Dermis microvascular lymphatic vessel endothelial cell (primary cell): ENCODE measurements around the gene CSGALNACT2. TPM values are rescaled to one million over a fixed set of nuclear protein-coding genes. Genes with fewer than 3 reads are reported as not detected.

Experiments
- DNase-seq, 2 donors: peaks; one replicate each; pipeline versions ENCODE4 v3.0.0 to v3.0.0-alpha.2; 2010; ENCODE audit warnings: low read depth in 2 of 2
- total RNA-seq: library from RNA; depleted of rRNA; stranded (reverse); fragments of >200 nt; gene quantifications from 2 replicates; pipeline ENCODE4 v1.2.1, GENCODE V29; 2014

Gene CSGALNACT2
- total RNA-seq, 1 donor from 2014 or later, result 5.5 TPM

DNA sequence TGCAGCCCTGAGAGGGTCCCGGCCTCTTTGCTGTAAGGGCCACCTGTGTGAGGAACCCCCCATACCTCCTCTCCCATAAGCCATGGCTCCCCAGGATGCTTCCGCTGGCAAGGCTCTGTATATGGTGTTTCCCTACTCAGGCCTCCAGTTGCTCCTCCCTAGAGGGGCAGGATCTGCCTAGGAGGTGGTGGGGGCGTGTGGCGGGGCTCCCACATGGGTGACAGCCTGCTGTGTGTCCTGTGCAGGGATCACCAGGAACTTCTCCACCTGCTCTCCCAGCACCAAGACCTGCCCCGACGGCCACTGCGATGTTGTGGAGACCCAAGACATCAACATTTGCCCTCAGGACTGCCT is 25.7 kb upstream of the CSGALNACT2 start:
- DNase-seq, result no peak

DNA sequence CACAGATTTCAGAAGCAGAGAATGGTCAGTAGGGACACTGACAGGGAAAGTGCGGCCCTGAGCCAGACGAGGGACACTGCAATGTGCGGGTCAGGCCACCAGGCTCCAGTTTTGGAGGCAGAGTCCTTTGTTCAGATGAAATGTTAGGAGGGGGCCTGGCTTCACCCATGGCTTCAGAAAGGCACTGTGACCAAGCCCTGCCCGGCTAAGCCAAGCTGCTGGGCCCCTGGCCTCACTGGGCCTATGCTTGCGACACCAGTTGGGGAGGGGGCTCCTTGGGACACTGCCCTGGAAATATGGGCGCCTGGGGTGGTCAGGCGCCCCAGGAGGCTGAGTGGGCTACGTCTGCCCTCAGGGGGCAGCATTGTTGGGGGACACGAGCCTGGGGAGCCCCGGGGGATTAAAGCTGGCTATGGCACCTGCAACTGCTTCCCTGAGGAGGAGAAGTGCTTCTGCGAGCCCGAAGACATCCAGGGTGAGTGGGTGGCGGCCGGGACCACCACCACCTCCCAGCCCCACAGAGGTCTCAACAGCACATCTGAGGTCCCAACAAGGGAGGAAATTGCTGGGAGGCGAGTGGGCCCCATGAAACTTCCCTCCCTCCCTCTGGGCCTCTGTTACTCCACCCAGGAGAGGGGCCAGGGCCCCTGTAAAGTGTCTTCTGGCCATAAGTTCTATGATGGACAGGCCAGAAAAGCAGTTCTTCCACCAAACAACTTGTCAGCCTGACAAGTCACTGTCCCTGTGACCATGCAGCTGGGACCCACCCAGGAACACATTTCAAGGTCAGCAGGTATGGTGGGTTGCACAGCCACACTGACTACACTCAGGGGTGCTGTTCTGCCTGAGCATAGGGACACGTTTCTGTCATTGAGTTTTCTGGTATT is 24.8 kb upstream of the CSGALNACT2 start:
- no peak for DNase-seq

DNA sequence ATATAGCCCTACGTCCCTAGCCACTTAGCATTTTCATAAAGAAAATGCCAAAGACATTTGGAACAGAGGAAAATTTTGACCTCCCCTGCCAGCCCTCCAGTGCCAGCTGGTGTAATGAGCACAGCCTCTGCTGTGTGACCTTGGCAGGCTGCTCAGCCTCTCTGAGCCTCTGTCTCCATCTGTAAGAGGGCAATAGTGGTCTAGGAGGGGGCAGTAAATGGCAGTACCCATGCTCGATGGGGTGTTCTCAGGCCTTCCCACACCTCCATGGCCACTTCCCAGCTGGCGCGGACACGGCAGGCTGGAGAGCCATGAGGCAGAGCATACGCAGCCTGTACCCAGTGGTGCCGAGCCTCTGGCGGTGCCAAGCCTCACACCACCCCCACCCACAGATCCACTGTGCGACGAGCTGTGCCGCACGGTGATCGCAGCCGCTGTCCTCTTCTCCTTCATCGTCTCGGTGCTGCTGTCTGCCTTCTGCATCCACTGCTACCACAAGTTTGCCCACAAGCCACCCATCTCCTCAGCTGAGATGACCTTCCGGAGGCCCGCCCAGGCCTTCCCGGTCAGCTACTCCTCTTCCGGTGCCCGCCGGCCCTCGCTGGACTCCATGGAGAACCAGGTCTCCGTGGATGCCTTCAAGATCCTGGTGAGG is 24.0 kb upstream of the CSGALNACT2 start:
- DNase-seq, result no peak

DNA sequence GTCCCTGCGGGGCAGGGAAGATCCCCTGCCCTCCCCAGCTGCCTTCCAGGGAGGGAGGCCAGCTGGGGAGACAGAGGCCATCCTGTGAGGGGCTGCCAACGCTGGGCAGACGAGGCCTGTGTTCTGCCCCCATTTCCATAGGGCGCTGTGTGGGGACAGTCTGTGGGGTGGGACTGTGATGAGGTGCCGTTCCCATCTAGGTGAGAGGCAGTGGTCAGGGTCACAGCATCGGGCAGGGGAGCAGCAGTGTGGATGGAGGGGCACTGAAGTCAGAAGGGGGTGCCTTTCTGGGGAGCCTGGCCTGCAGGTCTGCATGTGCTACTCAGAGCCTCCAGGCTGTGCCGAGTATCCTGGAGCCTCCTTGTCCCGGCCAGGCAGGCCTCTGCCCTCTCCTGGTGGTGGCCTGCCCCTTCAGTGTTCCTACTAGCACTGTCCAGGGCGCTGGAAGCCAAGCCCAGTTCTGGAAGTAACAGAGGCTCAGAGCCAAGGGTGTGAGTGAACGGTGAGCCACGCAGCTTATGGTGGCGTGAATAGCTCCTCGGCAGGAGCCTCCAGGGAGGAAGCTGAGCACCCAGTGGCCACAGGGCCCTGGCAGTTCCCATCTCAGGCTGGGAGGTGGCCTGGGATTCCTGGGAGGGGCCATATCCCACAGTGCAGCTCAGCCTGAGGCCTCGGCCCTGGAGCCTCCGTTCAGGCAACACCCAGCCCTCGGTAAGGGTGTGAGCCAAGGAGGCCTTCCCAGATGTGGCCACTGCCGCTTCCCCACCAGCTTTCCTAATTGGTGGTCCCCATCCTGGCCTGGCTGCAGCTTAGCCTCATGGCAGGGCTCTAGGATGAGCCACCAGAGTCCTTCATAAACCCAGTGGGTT is 23.3 kb upstream of the CSGALNACT2 start:
- DNase-seq, result no peak

DNA sequence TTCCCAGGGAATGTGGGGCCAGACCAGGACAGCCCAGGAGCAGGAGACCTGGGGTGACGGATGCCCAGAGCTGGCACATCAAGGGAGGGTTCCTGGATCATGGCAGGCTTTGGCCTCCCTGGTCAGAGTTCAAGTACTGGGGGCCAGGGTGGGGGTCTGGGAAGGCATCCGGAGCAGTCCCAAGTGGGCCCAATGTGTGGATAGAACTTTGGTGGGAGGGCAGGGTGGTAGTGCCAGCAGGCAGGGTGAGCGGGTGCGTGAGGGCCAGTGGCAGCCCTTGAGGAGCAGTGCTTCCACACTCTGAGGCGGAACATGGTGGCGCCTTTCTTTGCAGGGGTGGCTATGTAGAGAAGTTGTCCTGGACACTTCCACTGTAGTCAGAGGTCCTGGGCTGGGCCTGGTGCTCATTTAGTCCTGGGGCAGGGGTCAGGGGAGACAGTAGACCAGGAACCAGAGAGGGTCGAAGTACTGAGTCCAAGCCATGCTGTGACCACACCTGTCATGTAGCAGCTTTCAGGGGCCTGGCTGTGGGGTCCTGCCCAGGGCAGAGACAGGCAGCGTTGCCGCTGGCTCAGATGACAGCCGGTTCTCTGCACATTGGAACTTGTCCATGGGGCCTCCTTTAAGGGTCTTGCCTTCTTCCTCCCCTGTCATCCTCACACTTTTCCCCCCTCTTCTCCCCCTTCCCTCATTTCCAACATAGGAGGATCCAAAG is 22.2 kb upstream of the CSGALNACT2 start:
- DNase-seq, result no peak

- no peak for DNase-seq
Observed at GRCh38 chr10:43116596-43116995, 21.6 kb upstream of the CSGALNACT2 start.

DNA sequence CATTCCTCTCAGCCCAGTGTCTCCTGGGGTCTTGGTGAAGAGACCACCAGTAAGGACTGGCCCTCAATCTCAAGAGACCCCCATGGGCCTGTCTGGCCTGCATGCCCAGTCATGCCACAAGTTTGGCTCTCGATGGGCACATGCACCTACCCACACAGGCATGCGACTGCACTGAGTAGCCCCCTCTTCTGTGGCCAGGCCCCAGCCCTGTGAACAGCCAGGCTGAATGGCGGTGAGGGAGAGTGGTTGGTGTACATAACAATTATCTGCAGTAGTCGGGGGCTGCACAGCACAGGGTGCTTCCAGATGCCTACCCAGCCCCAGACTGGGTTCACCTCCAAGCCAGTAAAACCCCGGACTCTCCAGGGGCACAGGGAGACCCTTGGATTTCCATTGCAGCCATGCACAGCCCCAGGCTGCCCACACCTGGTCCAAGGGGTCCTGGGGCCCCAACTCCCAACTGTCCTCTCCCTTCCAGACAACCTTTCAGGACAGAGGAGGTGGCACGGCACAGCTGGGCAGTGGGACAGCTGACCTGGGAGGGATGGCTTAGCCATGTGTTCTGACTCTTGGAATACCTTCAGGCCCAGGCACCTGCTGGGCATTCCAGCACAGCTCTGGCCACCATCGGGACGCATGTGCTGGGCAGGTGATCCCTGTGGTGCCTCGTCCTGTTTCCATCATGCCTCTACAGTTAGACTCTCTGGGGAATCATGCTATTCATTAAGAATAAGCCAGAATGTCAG is 21.0 kb upstream of the CSGALNACT2 start:
- no peak for DNase-seq

DNA sequence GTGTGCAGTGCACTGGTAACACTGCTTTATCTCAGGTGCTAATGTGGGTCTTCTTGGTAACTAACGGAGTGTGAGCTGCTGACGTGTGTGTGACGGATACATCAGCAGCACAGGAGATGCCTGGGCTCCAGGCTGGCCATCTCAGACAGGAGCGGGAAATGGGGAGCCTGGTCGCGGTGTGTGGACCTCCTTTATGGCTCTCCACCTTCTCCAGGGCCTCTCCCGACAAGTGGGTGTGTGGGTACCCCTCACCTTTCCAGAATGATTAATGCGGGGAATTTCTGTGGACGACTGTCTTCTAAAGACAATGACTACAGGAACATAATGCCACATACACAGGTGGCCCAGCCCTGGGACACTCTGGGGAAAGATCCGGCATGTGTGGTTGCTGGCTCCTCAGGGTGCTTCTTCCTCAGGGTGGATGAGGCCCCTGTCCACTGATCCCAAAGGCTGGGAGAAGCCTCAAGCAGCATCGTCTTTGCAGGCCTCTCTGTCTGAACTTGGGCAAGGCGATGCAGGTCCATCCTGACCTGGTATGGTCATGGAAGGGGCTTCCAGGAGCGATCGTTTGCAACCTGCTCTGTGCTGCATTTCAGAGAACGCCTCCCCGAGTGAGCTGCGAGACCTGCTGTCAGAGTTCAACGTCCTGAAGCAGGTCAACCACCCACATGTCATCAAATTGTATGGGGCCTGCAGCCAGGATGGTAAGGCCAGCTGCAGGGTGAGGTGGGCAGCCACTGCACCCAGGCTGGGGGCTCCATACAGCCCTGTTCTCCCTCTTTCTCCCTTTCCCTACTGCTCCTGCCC is 20.3 kb upstream of the CSGALNACT2 start:
- no peak for DNase-seq

GRCh38 chr10:43118631-43119415 is 19.4 kb upstream of the CSGALNACT2 start:
- DNase-seq, result no peak

DNA sequence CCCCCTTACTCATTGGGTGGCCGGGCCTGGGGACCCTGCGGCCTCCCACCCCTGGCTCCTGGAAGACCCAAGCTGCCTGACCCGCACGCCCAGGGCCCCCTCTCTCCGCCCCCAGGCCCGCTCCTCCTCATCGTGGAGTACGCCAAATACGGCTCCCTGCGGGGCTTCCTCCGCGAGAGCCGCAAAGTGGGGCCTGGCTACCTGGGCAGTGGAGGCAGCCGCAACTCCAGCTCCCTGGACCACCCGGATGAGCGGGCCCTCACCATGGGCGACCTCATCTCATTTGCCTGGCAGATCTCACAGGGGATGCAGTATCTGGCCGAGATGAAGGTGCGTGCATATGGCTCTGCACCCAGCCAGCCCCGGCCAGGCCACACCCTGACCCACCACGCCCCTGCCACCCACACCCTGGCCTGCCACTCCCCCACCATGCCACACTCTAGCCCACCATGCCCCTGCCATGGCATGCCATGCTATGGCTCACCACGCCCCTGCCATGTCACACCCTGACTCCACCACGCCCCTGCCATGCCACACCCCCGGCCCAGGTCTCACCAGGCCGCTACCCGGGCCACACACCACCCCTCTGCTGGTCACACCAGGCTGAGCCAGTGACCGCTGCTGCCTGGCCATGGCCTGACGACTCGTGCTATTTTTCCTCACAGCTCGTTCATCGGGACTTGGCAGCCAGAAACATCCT is 18.7 kb upstream of the CSGALNACT2 start:
- DNase-seq, result no peak

- DNase-seq, result no peak
Observed at GRCh38 chr10:43120116-43120928, 17.9 kb upstream of the CSGALNACT2 start.

DNA sequence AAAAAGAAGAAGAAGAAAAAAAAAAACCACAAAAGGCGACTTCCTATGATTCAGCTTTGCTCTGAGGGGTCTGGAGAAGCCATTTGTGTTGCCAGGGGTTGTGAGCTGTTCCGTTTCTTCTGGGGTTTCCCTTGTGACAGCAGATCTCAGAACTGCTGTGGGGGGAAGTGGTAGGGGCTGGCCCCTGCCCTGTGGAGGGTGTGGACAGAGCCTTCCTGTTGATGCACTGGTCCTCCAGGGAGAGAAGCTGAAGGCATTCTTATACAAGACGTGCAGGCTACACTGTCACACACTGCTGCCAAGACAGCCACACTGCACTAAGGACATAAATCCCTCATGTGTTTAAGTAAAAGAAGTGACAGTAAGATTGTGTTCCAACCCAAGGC is 17.3 kb upstream of the CSGALNACT2 start:
- peak in 1 of 2 donors; percentile 7 for DNase-seq

DNA sequence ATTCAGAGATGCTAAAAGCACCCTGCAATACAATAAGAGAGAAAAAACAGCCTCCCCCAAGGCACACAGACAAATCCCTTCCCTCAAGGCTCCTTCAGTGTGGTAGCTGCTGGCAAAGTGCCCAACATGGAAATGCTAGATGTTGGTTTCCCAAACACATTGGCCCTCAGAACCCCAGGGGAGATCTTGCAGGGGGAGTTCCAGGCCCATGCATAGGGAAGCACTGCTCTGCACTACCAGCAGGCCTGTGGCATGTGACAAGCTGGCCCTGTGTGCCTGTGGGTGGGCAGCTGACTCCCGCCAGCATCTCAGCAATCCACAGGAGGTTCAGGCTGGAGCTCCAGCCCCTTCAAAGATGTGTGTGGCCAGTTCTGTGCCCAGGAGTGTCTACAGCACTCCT is 16.8 kb upstream of the CSGALNACT2 start:
- DNase-seq, result no peak

DNA sequence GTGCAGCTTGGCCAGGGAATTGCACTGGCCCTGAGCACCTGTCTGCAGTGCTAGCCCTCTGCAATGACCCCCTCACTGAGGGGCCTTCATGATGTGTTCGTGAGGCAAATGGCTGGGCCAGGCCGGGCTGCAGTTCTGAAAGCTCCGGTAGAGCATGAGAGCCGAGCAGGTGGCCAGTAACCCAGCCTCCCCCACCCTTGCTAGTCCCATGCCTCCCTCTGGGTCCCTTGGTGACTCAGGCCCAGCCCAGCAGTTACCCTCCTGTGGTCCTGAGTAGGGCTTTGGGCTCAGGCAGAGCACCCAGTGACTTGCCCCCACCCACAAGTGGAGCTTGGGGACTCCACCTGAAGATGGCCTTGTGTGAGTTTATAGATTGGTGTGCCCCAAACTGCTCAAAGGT is 16.1 kb upstream of the CSGALNACT2 start:
- DNase-seq, result no peak

DNA sequence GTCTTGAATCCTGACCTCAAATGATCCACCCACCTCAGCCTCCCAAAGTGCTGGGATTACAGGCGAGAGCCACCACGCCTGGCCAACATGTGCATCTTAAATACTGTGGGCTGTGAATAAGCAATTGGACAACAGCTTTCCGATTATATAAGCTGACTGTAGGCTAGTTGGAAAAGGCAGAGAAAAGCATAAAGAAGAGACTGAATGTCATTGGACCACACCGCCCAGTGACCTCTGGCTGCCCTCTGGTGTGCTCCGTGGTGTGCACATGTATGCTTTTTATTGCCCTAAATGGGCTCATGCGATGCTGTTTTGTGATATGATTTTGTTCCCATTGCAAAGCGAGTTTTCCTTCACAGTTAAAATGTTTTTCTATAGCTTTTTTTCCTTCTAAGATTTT is 15.4 kb upstream of the CSGALNACT2 start:
- no peak for DNase-seq

DNA sequence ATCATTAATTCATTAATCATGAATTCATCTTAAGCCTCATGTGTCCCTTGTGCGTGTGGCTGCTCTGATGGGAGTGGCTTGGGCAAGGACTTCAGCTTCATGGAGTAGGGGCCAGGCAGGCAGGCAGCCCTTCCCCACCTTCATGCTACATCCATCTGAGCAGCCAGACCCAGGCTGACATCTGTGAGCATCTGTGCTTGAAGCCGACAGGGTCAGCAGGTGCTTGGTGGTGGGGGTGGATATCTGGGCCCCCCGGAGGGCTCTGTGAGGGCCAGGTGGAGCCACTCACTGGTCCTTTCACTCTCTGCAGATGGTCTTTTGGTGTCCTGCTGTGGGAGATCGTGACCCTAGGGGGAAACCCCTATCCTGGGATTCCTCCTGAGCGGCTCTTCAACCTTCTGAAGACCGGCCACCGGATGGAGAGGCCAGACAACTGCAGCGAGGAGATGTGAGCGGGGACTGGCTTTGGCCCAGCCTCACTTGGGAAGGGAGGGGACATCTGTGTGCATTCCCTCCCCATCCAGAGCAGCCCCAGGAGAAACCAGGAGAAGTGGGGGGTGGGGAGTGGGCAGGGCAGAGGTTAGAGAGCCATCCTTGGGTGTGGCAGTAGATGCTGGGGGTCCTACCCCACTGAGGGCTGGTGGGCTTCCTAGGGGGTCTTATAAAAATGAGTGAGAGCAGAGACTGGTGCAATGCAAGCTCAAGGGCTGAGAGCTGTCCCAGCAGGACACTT is 14.7 kb upstream of the CSGALNACT2 start:
- DNase-seq, result no peak

- no peak for DNase-seq
Observed at GRCh38 chr10:43124094-43124521, 14.1 kb upstream of the CSGALNACT2 start.
